Left cardiac atrium (tissue), 4 donors: ENCODE measurements around the gene CHD3. TPM values are rescaled to one million over a fixed set of nuclear protein-coding genes. Genes with fewer than 3 reads are reported as not detected.

Source experiments
- ATAC-seq, 2 donors: fragments of 200-7000 bp; cut with Tn5 transposase; one replicate each; pipeline ENCODE4 v1.9.1; 2020; ENCODE audit warnings: mild to moderate bottlenecking in 2 of 2, moderate library complexity in 2 of 2
- DNase-seq: peaks from one replicate; pipeline ENCODE4 v3.0.0-alpha.2; 2020
- intact Hi-C, 2 donors: fragments of 100-400 bp; cut with DNase I; formaldehyde crosslinking; loops; one replicate each; pipeline versions ENCODE4 v1.14.1 to v1.15.1; 2022 to 2023
- total RNA-seq, 2 donors: library from RNA; stranded (reverse); fragmentation: NEBNext Ultra II Directional; extraction: Animal tissue kit (Norgen Biotek cat#: 25700); gene quantifications; one replicate each; pipeline ENCODE4 v1.2.1, GENCODE V29; 2021
- donor health status: DM: no; HTN: yes; CAD: no.
- donor health status: DM: no; HTN: yes; CAD: no; lungs with severe emphysema.
- donor health status: DM: yes; HTN: yes; CAD: no.
- donor health status: Dilated cardiomyopathy.

The CHD3 gene
- total RNA-seq, 2 donors from 2014 or later = 24.9 to 32.9 TPM

DNA sequence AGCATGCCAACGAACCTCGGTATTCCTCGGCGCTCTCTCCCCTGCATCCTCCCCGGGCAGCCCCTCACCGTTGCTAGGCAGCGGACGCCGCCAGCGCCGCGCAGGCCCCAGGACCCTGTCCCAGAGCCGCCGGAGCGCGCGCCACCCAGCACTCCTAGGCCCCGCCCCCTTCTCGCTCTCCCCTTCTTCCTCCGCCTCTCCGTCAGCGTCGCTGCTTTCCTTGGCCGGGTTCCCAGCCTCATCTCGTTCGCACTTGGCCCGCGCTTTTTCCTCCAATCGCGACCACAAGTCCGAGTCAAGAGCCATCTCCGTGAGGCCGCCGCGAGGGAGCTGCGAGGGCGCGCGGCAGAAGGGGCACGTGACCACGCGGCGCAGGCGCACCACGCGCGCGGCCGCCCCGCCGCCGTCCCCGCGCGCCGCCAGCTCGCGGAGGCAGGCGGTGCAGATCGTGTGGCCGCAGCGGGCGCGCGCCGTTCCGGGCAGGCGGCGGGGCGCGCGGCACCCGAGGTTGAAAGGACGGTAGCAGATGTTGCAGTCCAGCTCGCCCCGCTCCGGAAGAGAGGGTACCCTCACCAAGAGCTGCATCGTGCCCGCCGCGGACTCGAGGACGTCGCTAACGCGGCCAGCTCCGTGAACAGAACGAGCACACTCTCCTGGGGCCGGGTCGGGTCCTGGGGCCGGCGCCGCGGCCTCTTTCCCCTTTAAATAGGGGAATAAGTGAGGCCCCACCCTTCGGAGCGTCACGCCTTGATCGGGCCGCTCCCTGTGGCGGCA, 27.2 kb downstream of the CHD3 start, which contains the start of gene RNF227:
TSS of gene RNF227 (minus strand) at position 679 of the 774 bp plus-strand sequence. CDS start at position 585, 94 bp downstream.
- DNase-seq = peak; percentile 93
- ATAC-seq = peak; percentile 91 to 95
- intact Hi-C loops = no loop called here

DNA sequence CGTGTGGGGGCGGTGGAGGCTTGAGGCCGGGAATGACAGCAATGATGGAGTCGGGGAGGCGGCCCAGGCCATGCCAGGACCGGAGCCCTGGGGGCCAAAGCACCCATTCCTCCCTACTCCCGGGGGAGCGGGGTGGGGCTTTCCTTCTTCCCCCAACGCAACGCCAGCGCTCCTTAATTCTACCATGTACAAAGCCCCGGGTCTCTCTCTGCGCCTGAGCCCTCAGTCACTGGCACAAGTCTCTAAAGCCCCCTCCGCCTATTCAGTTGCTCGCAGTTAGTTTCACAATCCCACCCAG, 27.7 kb downstream of the CHD3 start:
- no peak for DNase-seq
- no peak for ATAC-seq
- intact Hi-C loops = no loop called here

DNA sequence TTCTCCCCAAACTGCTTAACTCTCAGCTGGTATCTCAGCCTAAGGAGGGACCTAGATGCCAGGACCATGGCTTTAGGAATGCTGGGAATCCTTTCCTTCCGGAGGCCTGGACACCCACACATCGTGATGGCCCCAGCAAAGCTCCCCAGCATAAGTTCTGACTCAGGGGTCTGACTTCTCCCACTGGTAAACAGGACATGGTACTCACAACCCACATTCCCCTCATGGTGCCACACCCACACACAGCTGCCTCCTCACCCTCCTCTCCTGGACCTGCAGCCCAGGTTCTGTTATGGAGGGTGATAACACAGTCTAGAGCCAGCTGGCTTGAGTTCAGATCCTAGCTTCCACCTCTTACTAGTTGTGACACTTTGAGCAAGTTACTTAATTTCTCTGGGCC, 28.2 kb downstream of the CHD3 start:
- intact Hi-C loops = no loop called here

DNA sequence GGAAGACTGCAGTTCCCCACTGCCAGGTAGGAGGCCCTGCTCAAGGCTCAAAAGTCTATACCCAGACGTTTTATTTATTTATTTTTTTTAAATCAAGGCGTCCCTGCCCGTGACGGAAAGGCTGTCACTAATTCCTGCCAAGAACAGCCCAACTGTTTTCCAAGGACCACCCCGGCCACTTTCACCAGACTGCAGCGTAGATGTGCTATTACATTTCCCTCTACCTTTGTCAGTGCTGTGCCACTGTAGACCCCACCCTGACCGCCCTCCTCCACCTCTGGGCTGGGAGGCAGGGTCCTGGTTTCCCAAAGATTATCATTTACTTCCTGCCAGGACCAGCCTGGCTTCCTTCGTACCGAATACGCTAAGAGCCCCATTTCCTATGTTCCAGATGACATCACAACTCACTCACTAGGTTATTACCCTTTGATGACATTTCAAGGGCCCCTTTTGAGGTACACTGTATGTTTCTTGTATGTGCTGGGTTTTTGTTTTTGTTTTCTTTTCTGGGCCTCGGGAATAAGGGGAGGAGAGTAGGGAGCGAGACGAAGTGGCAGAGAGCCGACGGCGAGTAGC, 33.8 kb downstream of the CHD3 start:
- intact Hi-C loops = no loop called here
- DNase-seq (no peak), ATAC-seq (peak; percentile 5 to 13)

More for the DNA sequence above, 28.2 kb downstream of the CHD3 start:
- DNase-seq (no peak), ATAC-seq (no peak)

DNA sequence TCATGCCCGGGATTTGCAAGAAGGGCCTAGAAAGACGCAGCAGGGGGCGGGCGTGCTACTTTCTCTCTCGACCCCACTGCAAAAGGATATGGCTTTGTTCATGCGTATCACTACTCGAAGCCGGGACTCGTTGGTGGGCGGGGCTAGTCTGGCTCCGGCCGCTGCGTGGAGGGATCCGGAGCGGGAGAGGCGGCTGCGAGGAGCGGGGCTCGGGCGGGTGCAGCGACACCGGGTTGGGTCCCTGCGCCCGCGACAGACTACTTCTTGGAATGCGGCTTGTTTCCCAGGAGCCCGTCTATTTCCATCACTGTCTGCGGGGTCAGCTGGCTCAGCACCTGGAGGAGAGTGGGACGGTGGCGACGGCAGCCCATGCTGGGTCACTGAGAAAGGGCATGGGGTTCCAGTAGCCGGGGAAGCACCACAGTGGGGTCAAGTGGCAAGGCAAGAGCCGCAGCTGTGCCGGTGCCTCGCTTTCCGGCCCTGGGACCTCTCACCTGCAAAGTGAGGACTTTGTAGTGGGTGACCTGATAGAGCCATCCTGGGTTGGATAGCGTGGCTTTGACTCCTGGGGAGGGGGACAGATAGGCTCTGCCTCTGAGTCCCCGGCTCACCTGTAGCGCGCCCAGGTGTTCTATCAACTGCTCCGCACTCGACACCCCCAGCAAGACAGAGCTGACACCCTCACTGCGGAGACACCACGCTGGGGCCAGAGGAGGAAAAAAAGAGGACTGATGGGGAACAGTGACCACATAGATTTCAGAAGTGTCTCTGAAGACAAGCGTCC, 34.4 kb downstream of the CHD3 start:
- peak; percentile 93 to 96 for ATAC-seq
- DNase-seq = peak; percentile 90
- intact Hi-C loops = no loop called here

DNA sequence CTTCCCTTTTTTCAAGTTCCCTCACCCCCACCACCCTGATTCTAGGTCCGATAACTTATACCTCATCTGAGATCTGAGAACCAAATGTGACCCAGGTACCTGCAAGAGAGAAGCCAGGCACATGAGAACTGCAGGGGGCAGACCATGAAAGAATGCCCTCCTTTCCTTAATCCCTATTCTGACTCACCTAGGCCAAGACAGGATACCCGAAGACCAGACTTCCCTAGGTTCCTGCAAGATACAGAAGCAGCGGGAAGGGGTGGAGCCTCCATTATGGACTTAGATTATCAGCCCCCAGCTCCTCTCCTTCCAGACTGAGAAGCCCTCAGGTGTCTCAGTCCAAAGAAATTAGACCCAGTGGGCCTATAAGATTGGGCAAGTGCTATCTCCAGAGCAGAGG, 39.0 kb downstream of the CHD3 start:
- no peak for ATAC-seq
- intact Hi-C loops = no loop called here
- DNase-seq = no peak

DNA sequence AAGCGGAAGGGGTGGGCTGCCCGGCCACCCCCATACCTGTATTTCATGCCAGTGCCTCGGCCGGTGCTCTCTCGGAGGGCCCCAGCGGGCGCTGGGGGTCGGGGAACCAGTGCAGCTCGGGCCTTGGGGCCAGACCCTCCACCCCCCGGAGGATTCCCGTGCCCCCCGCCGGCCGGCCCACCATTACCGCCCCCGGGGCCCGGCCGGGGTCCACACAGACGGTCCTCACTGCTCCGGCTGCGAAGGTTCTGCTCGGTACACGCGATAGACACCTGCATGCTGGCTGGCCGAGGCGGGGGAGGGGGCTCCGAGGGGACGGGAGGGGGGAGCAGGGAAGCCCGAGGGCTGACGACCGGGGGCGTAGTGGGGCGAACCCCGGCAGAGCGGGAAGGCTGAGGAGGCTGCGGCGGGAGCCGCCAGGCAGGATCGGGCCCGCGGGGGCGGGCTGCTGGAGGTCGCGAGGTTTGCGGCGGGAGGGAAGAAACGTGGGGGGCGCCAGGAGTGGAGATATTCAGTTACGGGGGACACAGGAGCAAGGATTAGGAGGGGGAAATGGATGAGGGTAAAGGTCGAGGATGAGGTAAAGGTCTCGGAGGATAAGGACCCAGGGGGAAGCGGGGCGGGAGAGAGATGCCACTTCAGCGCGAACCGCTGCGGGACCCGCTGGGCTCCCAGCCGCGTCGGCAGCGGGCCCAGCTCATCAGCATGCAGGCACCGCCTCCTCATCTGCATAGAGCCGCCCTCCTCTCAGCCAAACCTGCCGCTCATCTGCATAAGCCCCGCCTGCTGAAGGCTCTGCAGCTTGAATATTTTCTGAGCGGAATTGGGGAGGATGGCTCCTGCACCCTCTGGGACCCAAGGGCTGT, 40.8 kb downstream of the CHD3 start, which contains the start of gene KCNAB3:
TSS of gene KCNAB3 (minus strand) at position 699 of the 866 bp plus-strand sequence. CDS start at position 278, 421 bp downstream.
- peak; percentile 70 for DNase-seq
- intact Hi-C loops = no loop called here
- peak in 1 of 2 donors; percentile 38 for ATAC-seq

DNA sequence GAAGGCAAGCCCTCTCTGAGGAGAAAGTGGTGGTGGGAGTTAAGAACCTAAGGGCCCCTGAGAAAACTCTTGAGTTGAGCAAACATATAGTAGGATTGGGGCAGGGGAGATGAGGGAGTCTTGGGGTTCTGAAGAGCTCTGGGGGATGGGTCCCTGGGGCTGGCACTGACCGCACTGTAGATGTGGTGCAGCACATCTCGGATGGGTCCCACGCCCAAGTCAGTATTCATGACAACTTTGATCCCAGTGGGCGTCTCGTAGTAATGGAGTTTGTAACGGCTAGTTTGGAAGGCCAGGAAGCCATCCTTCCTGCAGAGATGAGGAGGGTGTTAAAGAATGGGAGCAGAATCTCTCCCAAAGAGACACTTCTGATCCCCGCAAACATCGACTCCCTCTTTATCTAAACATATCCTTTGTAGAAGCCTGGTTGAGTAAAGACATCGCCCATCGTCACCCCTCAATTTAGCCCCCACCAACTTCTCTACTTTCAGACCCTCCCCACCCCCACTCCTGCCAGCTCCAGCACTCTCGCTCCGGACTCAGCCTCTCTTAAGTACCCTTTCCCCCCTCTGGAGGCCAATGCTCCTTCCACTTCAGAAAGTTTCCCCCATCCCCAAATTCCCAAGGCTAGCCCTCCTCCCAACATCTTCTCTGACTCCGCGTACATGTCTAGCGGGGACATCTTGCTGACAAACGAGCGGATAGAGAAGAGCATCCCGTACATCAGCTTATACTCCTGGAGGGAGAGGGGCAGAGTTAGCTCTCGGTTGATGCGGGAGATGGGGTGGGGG, 42.4 kb downstream of the CHD3 start:
- ATAC-seq (no peak), DNase-seq (no peak)
- intact Hi-C loops = no loop called here

DNA sequence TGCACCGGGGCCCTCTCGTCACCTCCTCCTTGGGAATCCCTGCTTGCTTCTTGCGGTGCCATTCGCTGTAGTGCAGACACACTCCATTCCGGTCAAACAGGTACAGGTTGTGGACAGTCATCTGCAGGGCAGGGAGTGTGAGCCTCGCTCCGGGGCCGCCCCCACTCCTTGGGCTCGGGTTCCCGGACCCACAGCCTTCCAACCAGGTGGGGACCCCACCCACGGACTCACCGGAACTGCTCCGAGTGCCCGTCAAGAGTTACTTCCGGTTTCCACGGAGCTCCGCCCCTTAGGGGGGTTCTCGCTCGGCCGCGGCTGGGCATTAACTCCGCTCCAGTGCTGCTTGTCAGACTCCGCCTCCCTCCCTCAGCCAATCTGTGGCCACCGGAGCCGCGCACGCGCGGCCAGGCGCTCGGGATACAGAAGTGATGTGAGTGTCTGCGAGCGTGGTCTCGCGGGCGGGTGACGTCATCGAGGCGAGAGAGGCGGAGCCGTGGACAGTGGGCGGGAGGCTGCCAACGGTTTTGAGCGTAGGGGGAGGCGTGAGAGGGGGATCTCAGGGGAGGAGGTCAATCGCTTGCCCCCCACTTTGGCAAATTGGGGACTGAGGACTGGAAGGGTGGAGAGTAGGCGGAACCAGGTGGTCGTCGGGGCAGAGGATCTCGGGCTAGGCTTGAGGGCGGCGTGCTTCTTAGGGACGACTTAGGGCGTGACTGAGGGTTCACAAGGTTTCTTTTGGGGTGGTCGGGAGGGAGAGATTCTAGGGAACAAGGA, 43.3 kb downstream of the CHD3 start, which contains the start of the genes CNTROB and TRAPPC1:
TSS of gene CNTROB (plus strand) at position 498 of the 774 bp plus-strand sequence. CDS start 874 bp downstream, outside the sequence.
TSS of gene TRAPPC1 (minus strand) at position 238 of the 774 bp plus-strand sequence. CDS start at position 121, 117 bp downstream.
- DNase-seq (peak; percentile 99), ATAC-seq (peak; percentile 98 to 99)
- intact Hi-C loops = no loop called here

DNA sequence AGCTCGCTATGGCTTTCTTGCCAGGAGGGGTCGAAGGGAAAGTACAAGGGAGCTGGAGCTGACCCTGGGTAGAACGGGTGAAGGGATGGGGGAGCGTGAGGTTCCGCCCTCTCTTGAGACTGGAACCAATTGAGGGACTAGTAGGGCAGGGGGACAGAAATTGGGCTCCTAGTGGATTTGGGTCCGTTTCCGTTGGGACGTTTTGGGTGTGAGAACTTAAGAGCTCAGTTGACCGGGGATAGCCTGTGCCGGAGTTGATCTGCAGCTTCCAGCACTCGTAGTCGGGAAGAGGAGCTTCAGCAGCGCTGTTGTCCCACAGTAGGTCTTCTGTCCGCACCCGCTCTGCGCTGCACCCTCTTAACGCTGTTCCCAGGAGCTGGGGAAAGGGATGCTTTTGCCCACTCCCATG, 43.9 kb downstream of the CHD3 start:
- intact Hi-C loops = no loop called here
- ATAC-seq (peak; percentile 23 to 36), DNase-seq (peak; percentile 36)

DNA sequence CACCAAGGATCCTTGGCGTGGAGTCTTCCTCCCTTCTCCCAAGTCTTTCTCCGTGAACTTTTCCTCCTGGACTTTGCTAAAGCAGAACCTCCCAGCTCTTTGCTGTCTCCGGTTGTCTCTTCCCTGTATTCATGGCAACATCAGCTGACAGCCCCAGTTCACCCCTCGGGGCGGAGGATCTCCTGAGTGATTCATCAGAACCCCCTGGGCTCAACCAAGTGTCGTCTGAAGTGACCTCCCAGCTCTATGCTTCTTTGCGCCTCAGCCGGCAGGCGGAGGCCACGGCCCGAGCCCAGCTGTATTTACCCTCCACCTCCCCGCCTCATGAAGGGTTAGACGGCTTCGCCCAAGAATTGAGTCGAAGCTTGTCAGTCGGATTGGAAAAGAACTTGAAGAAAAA, 44.4 kb downstream of the CHD3 start:
- ATAC-seq = peak in 1 of 2 donors; percentile 10
- DNase-seq = no peak
- intact Hi-C loops = no loop called here

DNA sequence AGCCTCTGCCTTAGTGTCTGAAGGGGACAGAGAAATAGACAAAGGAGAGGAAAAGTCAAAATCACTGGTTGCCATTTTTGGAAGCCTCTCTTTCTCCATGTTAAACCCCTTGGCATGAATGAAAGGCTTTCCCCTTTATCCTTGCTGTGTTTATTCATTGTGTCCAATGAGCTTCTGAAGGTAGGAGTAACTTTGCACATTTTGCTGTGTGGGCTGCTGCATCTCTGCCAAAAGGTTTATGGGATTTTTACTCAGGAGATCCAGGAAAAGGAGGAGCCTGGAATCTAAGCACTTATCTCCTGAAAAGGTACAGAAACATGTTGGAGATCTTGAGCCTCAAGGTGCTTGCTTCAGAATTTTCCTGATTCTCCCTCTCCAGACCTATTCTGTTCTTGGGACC, 47.3 kb downstream of the CHD3 start:
- DNase-seq (no peak), ATAC-seq (no peak)
- intact Hi-C loops = no loop called here

DNA sequence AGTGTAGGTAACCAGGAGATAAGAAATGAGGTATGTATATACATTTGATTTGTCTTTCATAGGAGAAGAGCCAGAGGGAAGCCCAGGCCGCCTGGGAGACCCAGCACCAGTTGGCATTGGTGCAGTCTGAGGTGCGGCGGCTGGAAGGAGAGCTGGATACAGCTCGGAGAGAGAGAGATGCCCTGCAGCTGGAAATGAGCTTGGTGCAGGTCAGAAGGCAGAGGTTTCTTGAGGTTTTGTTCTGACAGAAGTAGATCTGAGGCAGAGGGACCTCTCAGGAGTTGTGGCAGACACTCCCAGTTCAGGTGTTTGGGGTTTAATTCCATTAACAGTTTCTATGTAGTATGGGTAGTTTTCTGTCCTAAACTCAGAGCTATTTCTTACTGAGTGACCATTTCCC, 51.4 kb downstream of the CHD3 start:
- intact Hi-C loops = no loop called here
- DNase-seq (no peak), ATAC-seq (no peak)

DNA sequence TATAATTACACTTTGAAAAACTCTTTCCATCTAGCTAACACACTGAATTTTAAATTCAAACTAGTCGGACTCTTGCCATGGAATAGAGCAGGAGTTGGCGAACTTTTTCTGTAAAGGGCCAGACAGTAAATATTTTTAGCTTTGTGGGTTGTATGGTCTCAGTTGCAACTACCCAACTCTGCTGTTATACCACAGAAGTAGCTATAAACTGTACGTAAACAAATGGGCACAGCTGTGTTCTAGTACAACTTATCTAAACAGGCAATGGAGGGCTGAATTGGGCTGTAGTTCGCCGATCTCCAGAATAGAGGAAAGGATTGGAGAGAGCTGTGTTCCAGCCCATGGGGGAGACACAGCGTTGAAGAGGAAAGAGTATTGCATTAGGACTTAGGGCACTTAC, 52.2 kb downstream of the CHD3 start:
- intact Hi-C loops = no loop called here
- ATAC-seq (no peak), DNase-seq (no peak)

DNA sequence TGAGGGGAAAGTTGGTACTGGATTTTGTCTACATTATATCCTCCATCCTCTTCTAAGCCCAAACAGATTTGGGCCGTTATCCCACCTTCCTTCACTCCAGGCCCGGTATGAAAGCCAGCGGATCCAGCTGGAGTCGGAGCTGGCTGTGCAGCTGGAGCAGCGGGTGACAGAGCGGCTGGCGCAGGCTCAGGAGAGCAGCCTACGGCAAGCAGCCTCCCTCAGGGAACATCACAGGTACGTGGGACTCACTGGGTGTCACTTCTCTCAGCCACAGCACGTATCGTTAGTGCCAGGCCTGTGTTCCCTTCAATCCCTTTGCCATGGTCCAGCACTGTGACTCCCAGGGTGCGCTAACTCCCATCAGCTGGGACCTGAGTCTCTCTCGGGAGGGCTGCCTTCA, 54.7 kb downstream of the CHD3 start:
- intact Hi-C loops = no loop called here
- no peak for DNase-seq
- no peak for ATAC-seq

DNA sequence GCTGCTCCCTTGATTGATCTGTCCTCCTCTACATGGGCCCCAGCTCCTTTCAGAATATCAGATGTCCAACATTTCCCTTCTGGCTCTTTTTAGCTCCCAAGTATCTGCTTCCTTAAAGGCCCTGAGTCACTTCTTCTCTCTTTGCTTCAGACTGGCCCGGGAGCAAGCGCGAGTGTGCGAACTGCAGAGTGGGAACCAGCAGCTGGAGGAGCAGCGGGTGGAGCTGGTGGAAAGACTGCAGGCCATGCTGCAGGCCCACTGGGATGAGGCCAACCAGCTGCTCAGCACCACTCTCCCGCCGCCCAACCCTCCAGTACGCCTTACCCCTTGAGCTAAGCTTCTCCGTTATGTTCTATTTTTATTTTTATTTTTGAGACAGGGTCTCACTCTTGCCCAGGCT, 55.7 kb downstream of the CHD3 start:
- ATAC-seq = no peak
- DNase-seq = no peak
- intact Hi-C loops = no loop called here

DNA sequence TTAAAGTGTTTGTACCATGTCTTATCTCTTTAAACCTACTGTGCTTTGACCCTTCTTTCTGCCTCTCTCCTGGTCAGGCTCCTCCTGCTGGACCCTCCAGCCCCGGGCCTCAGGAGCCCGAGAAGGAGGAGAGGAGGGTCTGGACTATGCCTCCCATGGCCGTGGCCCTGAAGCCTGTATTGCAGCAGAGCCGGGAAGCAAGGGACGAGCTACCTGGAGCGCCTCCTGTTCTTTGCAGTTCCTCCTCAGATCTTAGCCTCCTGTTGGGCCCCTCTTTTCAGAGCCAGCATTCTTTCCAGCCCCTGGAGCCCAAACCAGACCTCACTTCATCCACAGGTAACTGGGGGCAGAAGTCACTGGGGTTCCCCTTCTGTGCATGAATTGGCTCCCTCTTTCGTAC, 57.1 kb downstream of the CHD3 start:
- ATAC-seq (no peak), DNase-seq (no peak)
- intact Hi-C loops = no loop called here
